ENCODE data around the gene LRRN4. TPM values are rescaled to one million over a fixed set of nuclear protein-coding genes. Genes with fewer than 3 reads are reported as not detected.
A peak's percentile ranks its signal among the peaks of the same experiment; 100 is the strongest.
"Not testable (repeated sequence)": the region's sequence is repeated elsewhere in the genome, so short reads cannot be mapped to it uniquely, and the experiment has no call there.

Gene LRRN4
- total RNA-seq, 4 donors from 2014 or later: not detected

DNA sequence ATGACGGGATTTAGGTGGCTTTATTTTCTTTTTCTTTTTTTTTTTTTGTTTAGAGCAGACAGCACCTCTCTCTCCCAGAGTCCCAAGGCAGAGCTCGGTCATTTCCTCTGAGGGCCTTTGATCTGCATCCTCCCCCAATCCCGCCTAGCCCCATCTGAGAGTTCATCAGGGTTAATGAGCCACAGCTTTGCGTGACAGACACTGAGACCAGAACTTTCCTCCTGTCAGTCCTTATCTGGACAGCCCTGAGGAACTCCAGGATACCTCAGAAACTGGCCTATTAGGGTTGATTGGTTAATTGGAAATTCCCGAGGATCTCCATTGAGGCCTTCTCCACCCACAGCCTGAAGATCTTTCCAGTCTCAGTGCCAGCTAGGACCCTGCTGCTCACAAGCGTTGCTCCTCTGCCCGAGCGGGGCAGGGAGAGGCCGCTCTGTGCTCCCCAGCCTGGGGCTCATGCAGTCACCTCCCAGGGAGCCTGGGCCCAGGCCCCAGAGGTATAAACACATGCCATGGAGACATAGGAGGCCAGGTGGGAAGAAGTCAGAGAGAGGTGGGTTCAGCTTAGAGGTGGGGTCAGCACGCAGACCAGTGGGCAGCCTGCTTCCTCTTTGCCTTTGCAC is 1.4 kb upstream of the LRRN4 start:
- no peak overlapping the region for H3K4me3 ChIP-seq (ENCODE audit: low read depth, poor library complexity, severe bottlenecking)
- intact Hi-C loops (cut with DNase I; ENCODE audit: low total_unique reads): no loop called here
- TF ChIP-seq POLR2A (IDR thresholded peaks at IDR 0.05): no peak
- TF ChIP-seq, protein P1, sequence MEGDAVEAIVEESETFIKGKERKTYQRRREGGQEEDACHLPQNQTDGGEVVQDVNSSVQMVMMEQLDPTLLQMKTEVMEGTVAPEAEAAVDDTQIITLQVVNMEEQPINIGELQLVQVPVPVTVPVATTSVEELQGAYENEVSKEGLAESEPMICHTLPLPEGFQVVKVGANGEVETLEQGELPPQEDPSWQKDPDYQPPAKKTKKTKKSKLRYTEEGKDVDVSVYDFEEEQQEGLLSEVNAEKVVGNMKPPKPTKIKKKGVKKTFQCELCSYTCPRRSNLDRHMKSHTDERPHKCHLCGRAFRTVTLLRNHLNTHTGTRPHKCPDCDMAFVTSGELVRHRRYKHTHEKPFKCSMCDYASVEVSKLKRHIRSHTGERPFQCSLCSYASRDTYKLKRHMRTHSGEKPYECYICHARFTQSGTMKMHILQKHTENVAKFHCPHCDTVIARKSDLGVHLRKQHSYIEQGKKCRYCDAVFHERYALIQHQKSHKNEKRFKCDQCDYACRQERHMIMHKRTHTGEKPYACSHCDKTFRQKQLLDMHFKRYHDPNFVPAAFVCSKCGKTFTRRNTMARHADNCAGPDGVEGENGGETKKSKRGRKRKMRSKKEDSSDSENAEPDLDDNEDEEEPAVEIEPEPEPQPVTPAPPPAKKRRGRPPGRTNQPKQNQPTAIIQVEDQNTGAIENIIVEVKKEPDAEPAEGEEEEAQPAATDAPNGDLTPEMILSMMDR (IDR thresholded peaks at IDR 0.05): no peak
- 76 to 88% methylated on average over 10 of the region's 10 CpGs for WGBS, 2 donors
- peak in 1 of 2 donors; percentile 42 for DNase-seq (ENCODE audit: low spot score in 2 of 2)

DNA sequence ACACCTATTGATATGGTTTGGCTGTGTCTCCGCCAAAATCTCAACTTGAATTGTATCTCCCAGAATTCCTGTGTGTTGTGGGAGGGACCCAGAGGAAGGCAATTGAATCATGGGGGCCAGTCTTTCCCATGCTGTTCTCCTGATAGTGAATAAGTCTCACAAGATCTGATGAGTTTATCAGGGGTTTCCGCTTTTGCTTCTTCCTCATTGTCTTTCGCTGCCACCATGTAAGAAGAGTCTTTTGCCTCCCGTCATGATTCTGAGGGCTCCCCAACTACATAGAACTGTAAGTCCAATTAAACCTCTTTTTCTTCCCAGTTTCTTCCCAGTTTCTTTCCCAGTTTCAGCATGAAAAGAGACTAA is 810 bp upstream of the LRRN4 start:
- DNase-seq (ENCODE audit: low spot score in 2 of 2); H3K4me3 ChIP-seq (ENCODE audit: low read depth, poor library complexity, severe bottlenecking); intact Hi-C loops (cut with DNase I; ENCODE audit: low total_unique reads): not testable (repeated sequence)
- WGBS, 2 donors: 79% methylated on average over 4 of the region's 4 CpGs

DNA sequence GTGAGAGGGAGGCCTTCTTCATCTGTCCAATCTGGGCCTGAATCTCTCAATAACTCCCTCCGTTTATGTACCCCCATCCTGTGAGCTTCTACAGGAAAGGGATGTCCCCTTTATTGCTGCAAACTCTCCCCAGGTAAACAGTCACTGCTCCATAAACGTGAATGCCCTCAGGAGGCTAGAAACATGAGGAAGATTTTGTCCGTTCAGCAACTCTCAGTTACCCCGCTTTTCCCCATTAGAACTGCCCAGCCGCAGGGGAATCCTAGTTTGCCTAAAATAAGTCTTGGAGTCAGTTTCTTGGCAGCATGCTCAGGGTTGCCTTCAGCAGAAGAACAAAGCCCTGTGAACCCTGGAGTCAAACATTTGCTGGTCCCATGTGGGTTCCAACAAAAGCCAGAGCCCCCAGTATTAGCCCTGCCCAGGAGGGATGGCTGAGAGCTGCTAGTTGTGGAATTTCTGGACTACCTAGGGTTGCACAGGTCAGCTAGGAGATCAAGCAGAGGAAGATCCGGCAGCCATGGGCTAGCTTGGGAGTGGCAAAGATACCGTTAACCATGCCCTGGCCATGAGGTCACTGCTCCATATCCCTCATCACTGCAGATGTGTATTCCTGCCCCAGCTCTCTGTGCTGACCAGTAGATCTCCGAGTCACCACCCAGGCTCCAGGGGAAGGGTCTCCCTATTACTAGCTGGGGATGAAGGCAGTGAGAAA is 640 bp downstream of the LRRN4 start:
- H3K4me3 ChIP-seq (ENCODE audit: low read depth, poor library complexity, severe bottlenecking): no peak overlapping the region
- intact Hi-C loops (cut with DNase I; ENCODE audit: low total_unique reads): no loop called here
- WGBS, 2 donors: 57 to 64% methylated on average over 5 to 8 of the region's 8 CpGs
- peak in 1 of 2 donors; percentile 68 for DNase-seq (ENCODE audit: low spot score in 2 of 2)
- TF ChIP-seq, protein P1 (IDR thresholded peaks at IDR 0.05): no peak
- no peak for TF ChIP-seq POLR2A (IDR thresholded peaks at IDR 0.05)

DNA sequence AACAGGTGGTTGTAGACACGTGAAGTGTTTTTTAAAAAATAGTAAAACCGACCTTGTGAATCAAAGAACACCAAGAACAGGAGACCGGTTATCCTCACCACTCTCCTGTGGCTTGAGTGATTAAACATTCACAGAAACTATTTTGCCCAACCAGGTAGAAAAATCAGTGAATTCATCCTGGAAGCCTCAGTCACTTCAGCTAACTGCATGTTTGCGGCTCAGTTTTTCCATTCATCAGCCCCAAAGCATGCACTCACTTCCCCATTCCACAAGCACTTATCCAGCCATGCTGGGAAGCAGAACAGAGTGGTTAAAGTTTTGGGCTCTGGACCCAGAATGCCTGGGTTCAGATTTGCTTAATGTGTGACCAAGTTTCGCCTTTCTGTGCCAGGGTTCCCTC is 2.4 kb downstream of the LRRN4 start:
- 49 to 53% methylated on average over 5 of the region's 5 CpGs for WGBS, 2 donors
- DNase-seq (ENCODE audit: low spot score in 2 of 2): no peak
- intact Hi-C loops (cut with DNase I; ENCODE audit: low total_unique reads): no loop called here
- no peak overlapping the region for H3K4me3 ChIP-seq (ENCODE audit: low read depth, poor library complexity, severe bottlenecking)
- TF ChIP-seq, protein P1 (IDR thresholded peaks at IDR 0.05): no peak
- no peak for TF ChIP-seq POLR2A (IDR thresholded peaks at IDR 0.05)

DNA sequence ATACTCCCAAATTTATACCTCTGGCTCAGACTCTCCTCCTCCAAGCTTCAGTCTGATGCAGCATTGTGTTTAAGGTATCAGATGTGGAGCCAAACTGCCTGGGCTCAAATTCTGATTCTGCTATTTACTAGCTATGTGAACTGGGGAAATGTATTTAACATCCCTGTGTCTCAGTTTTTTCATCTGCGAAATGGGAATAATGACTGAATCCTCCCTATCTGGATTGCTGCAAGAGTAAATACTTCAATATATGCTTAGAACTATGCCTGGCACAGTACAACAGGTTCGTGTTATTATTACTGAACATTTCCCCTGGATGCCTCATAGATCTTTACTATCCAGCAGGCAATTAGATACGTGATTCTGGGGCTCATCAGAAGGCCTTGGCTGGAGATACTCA is 5.5 kb downstream of the LRRN4 start:
- TF ChIP-seq, protein P1 (IDR thresholded peaks at IDR 0.05): no peak
- no peak for TF ChIP-seq POLR2A (IDR thresholded peaks at IDR 0.05)
- DNase-seq (ENCODE audit: low spot score in 2 of 2): no peak
- no peak overlapping the region for H3K4me3 ChIP-seq (ENCODE audit: low read depth, poor library complexity, severe bottlenecking)
- WGBS, 2 donors: 88 to 90% methylated on average over 3 of the region's 3 CpGs
- intact Hi-C loops (cut with DNase I; ENCODE audit: low total_unique reads): no loop called here

DNA sequence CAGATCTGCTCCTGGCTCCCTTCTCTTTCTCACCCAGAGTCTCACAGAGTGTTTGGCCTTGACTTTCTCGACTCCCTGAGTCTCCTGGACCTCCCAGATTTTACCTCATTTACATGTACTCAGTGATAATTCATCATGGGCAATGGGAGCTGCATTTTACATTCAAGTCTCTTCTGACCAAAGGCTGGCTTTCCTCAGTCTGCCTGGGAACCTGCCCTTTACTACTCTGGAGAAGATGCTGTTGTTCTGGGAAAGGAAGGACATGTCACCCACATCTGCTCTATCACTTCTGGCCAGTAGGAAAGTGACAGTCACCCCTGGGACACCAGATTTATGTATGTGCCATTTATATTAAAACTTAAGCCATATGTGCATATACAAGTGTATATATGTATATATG is 7.4 kb downstream of the LRRN4 start:
- no peak overlapping the region for H3K4me3 ChIP-seq (ENCODE audit: low read depth, poor library complexity, severe bottlenecking)
- intact Hi-C loops (cut with DNase I; ENCODE audit: low total_unique reads): no loop called here
- DNase-seq (ENCODE audit: low spot score in 2 of 2): no peak
- WGBS, 2 donors: 60 to 67% methylated on average over 1 of the region's 1 CpG
- TF ChIP-seq, protein P1 (IDR thresholded peaks at IDR 0.05): no peak
- TF ChIP-seq POLR2A (IDR thresholded peaks at IDR 0.05): no peak

Measured in lower leg skin (tissue), 4 donors.